GM19455 (cell line): ENCODE results near the gene KCNJ14.

ENCODE experiments used
- ATAC-seq: cut with Tn5 transposase; IDR thresholded peaks from one replicate; pipeline ENCODE4 v1.9.1; 2021; ENCODE audit not compliant: unreplicated experiment

KCNJ14 gene

GRCh38 chr19:48502350-48503018 is 47.1 kb downstream of the KCNJ14 start:
- no peak for ATAC-seq

GRCh38 chr19:48506138-48506733 is 50.9 kb downstream of the KCNJ14 start:
- no peak for ATAC-seq

- ATAC-seq: no peak
These were observed 52.6 kb downstream of the KCNJ14 start for GRCh38 chr19:48507911-48508439.

- no peak for ATAC-seq
These were observed 53.5 kb downstream of the KCNJ14 start for GRCh38 chr19:48508729-48509411.

GRCh38 chr19:48509467-48510194 is 54.3 kb downstream of the KCNJ14 start:
- ATAC-seq: no peak

- no peak for ATAC-seq
These were observed 55.3 kb downstream of the KCNJ14 start for GRCh38 chr19:48510421-48511268.

GRCh38 chr19:48511321-48511731 is 56.0 kb downstream of the KCNJ14 start:
- no peak for ATAC-seq

- ATAC-seq: no peak
These were observed 56.6 kb downstream of the KCNJ14 start, which contains the start of gene LMTK3 for GRCh38 chr19:48511800-48512503. TSS of gene LMTK3 (minus strand) at chr19:48511835. CDS start at chr19:48511576, 259 bp downstream.

- no peak for ATAC-seq
These were observed 57.3 kb downstream of the KCNJ14 start for GRCh38 chr19:48512504-48513288.

- no peak for ATAC-seq
These were observed 58.1 kb downstream of the KCNJ14 start for GRCh38 chr19:48513289-48514122.

GRCh38 chr19:48514123-48514458 is 58.7 kb downstream of the KCNJ14 start:
- ATAC-seq: no peak

- ATAC-seq: no peak
These were observed 61.2 kb downstream of the KCNJ14 start for GRCh38 chr19:48516536-48516935.
